Sigmoid colon (tissue), 4 donors: ENCODE data around the gene EIF2S2.

Experiments
- POLR2A ChIP-seq, 2 donors: fragments of 450-650 bp; IDR thresholded peaks; one replicate each; pipeline ENCODE4 v1.6.1; 2016; ENCODE audit warnings: antibody characterized with exemption in 2 of 2, mild to moderate bottlenecking in 2 of 2, moderate library complexity in 2 of 2
- POLR2AphosphoS5 ChIP-seq, 4 donors: sonication (generic); formaldehyde crosslinking; IDR thresholded peaks; one replicate each; pipeline ENCODE4 v1.6.1; 2017; ENCODE audit warnings: antibody characterized with exemption in 4 of 4
- TF ChIP-seq, protein P1 (sequence below), 4 experiments: fragments of 450-650 bp in 3 of 4; fragments of 200-600 bp in 1 of 4; IDR thresholded peaks; one replicate each; pipeline ENCODE4 v1.5.1; 2016 to 2019; ENCODE audit warnings: antibody characterized with exemption in 4 of 4, mild to moderate bottlenecking in 3 of 4, moderate library complexity in 2 of 4

DNA sequence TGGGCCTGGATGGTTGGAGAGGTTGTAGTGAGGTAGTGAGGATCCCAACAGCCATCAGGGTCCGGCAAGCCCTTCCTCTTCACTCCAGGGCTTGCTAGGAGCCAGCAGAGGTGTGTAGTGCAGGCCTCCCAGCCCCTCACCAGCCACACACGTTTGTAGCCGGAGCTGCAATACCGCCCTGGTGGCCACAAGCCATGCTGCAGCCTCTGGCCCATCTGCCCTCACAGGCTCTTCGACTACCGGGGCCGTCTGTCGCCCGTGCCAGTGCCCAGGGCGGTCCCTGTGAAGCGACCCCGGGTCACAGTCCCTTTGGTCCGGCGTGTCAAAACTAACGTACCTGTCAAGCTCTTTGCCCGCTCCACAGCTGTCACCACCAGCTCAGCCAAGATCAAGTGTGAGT lies 36.4 kb downstream of the EIF2S2 start:
- TF ChIP-seq, protein P1, sequence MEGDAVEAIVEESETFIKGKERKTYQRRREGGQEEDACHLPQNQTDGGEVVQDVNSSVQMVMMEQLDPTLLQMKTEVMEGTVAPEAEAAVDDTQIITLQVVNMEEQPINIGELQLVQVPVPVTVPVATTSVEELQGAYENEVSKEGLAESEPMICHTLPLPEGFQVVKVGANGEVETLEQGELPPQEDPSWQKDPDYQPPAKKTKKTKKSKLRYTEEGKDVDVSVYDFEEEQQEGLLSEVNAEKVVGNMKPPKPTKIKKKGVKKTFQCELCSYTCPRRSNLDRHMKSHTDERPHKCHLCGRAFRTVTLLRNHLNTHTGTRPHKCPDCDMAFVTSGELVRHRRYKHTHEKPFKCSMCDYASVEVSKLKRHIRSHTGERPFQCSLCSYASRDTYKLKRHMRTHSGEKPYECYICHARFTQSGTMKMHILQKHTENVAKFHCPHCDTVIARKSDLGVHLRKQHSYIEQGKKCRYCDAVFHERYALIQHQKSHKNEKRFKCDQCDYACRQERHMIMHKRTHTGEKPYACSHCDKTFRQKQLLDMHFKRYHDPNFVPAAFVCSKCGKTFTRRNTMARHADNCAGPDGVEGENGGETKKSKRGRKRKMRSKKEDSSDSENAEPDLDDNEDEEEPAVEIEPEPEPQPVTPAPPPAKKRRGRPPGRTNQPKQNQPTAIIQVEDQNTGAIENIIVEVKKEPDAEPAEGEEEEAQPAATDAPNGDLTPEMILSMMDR (IDR thresholded peaks at IDR 0.05) = no peak
- no peak for TF ChIP-seq POLR2AphosphoS5 (IDR thresholded peaks at IDR 0.05)
- no peak for TF ChIP-seq POLR2A (IDR thresholded peaks at IDR 0.05)
